K562 (cell line): ENCODE measurements around the gene OR7C2. TPM values are rescaled to one million over a fixed set of nuclear protein-coding genes. Genes with fewer than 3 reads are reported as not detected.

Experiments used
- ATAC-seq: fragments of 200-7000 bp; cut with Tn5 transposase; 3 replicates; pipeline ENCODE4 v1.9.1; 2020; ENCODE audit warnings: moderate library complexity
- BruUV-seq: library from RNA; stranded (reverse); fragments of 400-500 nt; replicated peaks from 2 replicates; lab custom pipeline; 2021; lab: Mats Ljungman, UMichigan
- CTCF ChIA-PET: fragments of 300-600 bp; formaldehyde crosslinking; extraction: SDS; loops from one replicate; lab custom pipeline; 2021; ENCODE audit warnings: low intra/inter-chr PET ratio; lab: Yijun Ruan, JAX
- POLR2A ChIA-PET: fragments of 300-600, 350-650 bp; sonication (Branson Sonifier 250); formaldehyde crosslinking; extraction: SDS; loops from one replicate; lab custom pipeline; 2021; ENCODE audit warnings: antibody characterized with exemption, inconsistent platforms; lab: Yijun Ruan, JAX
- DNase-seq, 4 experiments: peaks; one replicate each; pipeline versions ENCODE4 v3.0.0 to v3.0.0-alpha.2; 2011 to 2018; ENCODE audit warnings: low spot score in 3 of 4, mixed read lengths in 3 of 4; ENCODE audit errors: extremely low read depth in 1 of 4
- FAIRE-seq: peaks from 2 replicates; lab custom pipeline; 2011; peaks lifted over from hg19 to GRCh38; lab: Jason Lieb, UNC
- H2AFZ ChIP-seq: 2 replicates; pipeline ENCODE4 v1.6.0; 2011; ENCODE audit warnings: low read depth, low read length, control low read depth, inconsistent platforms
- H3K27ac ChIP-seq: fragments of 200-600 bp; 3 replicates; pipeline ENCODE4 v1.8.0; 2011; ENCODE audit warnings: low read depth, mild to moderate bottlenecking, control low read depth, inconsistent platforms, low read length, moderate library complexity, mixed read lengths; ENCODE audit errors: extremely low read depth
- H3K27me3 ChIP-seq, 2 experiments: fragments of 300-600 bp in 1 of 2; 2 replicates in 1 of 2; 3 replicates in 1 of 2; pipeline versions ENCODE4 v1.6.0 to v1.8.0; 2011; ENCODE audit warnings: inconsistent platforms in 2 of 2, low read length in 2 of 2, mild to moderate bottlenecking in 1 of 2, mixed read lengths in 1 of 2, moderate library complexity in 1 of 2; ENCODE audit not compliant: control insufficient read depth in 2 of 2, insufficient read depth in 2 of 2
- H3K36me3 ChIP-seq: fragments of 300-600 bp; 3 replicates; pipeline ENCODE4 v1.8.0; 2011; ENCODE audit warnings: mild to moderate bottlenecking, low read length, inconsistent platforms; ENCODE audit not compliant: control insufficient read depth, insufficient read depth
- H3K4me1 ChIP-seq, 2 experiments: fragments of 200-600 bp in 1 of 2; replicated peaks in 1 of 2; 2 replicates in 1 of 2; 3 replicates in 1 of 2; pipeline versions ENCODE4 v1.5.1 to v1.8.0; 2011; ENCODE audit warnings: inconsistent platforms in 2 of 2, low read length in 2 of 2, mild to moderate bottlenecking in 1 of 2, mixed read lengths in 1 of 2, moderate library complexity in 1 of 2; ENCODE audit not compliant: control insufficient read depth in 2 of 2, insufficient read depth in 2 of 2
- H3K4me2 ChIP-seq: 2 replicates; pipeline ENCODE4 v1.6.1; 2011; ENCODE audit warnings: low read length, control low read depth, inconsistent platforms, mixed read lengths; ENCODE audit not compliant: insufficient read depth
- H3K4me3 ChIP-seq: fragments of 200-600 bp; sonication (generic), shearing (Covaris generic); 2 replicates; pipeline ENCODE4 v1.5.1; 2016; ENCODE audit warnings: control low read depth, inconsistent platforms
- H3K79me2 ChIP-seq: fragments of 200-600 bp; 3 replicates; pipeline ENCODE4 v1.8.0; 2011; ENCODE audit warnings: low read length, inconsistent platforms; ENCODE audit not compliant: control insufficient read depth, insufficient read depth
- H3K9ac ChIP-seq, 2 experiments: 2 replicates each; pipeline versions ENCODE4 v1.6.0 to v1.6.1; 2011; ENCODE audit warnings: low read depth in 2 of 2, low read length in 2 of 2, control low read depth in 1 of 2, inconsistent platforms in 1 of 2, mild to moderate bottlenecking in 1 of 2, mixed read lengths in 1 of 2; ENCODE audit not compliant: insufficient read depth in 1 of 2
- H3K9me1 ChIP-seq: one replicate; pipeline ENCODE4 v1.6.0; 2011; ENCODE audit warnings: inconsistent platforms, mild to moderate bottlenecking, low read length, moderate library complexity; ENCODE audit not compliant: control insufficient read depth, insufficient read depth
- H3K9me3 ChIP-seq: replicated peaks from 2 replicates; pipeline ENCODE4 v1.5.1; 2011; ENCODE audit warnings: low read depth, low read length, inconsistent platforms; ENCODE audit not compliant: control insufficient read depth, insufficient read depth
- H4K20me1 ChIP-seq: replicated peaks from 2 replicates; pipeline ENCODE4 v1.6.1; 2011; ENCODE audit warnings: low read length, inconsistent platforms, mixed read lengths; ENCODE audit not compliant: control insufficient read depth, insufficient read depth
- ARNT ChIP-seq, 2 experiments: fragments of 450-650 bp; IDR thresholded peaks; 2 replicates each; pipeline ENCODE4 v1.6.1; 2016; ENCODE audit warnings: mild to moderate bottlenecking in 1 of 2
- ERF ChIP-seq: fragments of 450-650 bp; formaldehyde crosslinking; IDR thresholded peaks from 2 replicates; pipeline ENCODE4 v1.4.0; 2020; ENCODE audit warnings: mild to moderate bottlenecking, mixed read lengths
- HDAC8 ChIP-seq: fragments of 450-650 bp; IDR thresholded peaks from 2 replicates; pipeline ENCODE4 v1.6.1; 2016; ENCODE audit warnings: mild to moderate bottlenecking, missing genetic modification characterization, moderate library complexity, missing compliant biosample characterization
- LCOR ChIP-seq: sonication (generic); formaldehyde crosslinking; IDR thresholded peaks from 2 replicates; pipeline ENCODE4 v1.8.0; 2022; ENCODE audit warnings: mild to moderate bottlenecking, missing genetic modification reagents
- PCBP1 ChIP-seq: fragments of 200-400 bp; formaldehyde crosslinking; IDR thresholded peaks from 2 replicates; pipeline ENCODE4 v1.6.1; 2018; ENCODE audit warnings: mild to moderate bottlenecking, low read depth, low read length; ENCODE audit not compliant: poor library complexity, severe bottlenecking
- THRA ChIP-seq: fragments of 450-650 bp; IDR thresholded peaks from 2 replicates; pipeline ENCODE4 v1.6.1; 2017; ENCODE audit warnings: mild to moderate bottlenecking, moderate library complexity
- ZNF197 ChIP-seq: fragments of 200-800 bp; sonication (Bioruptor generic); IDR thresholded peaks from 2 replicates; pipeline ENCODE4 v1.6.1; 2016; ENCODE audit warnings: low read depth, missing genetic modification characterization, missing compliant biosample characterization
- ZNF316 ChIP-seq: fragments of 450-650 bp; IDR thresholded peaks from 2 replicates; pipeline ENCODE4 v1.6.1; 2016
- WGBS: fragments of 100-300 bp; shearing (Covaris generic); methylation state at CpG from one replicate; pipeline ENCODE4 v1.1.6; 2016; ENCODE audit warnings: low coverage, mixed read lengths; ENCODE audit not compliant: insufficient coverage; ENCODE audit errors: missing lambda C conversion rate; 5-methylcytosine and 5-hydroxymethylcytosine counted together
- in situ Hi-C: fragments of 300-500 bp; cut with MboI; formaldehyde crosslinking; loops from 4 replicates; pipeline ENCODE4 v1.15.0; 2018; ENCODE audit warnings: inconsistent platforms, mixed read lengths
- intact Hi-C: fragments of 100-400 bp; cut with micrococcal nuclease; formaldehyde crosslinking; loops from 2 replicates; pipeline ENCODE4 v1.14.2; 2022
- polyA plus RNA-seq, 8 experiments: library from polyadenylated mRNA; depleted of rRNA in 4 of 8; stranded (reverse) in 5 of 8; unstranded in 3 of 8; fragments of >200 nt; fragmentation: Nextera tagmentation in 2 of 8; fragmentation: Illumina TruSeq in 1 of 8; extraction: Ambion mirVana in 2 of 8; extraction: Trizol in 1 of 8; gene quantifications; 2 replicates each; pipeline versions ENCODE4 v1.2.1 to v1.2.3, GENCODE V29; 2011 to 2014; ENCODE audit warnings: inconsistent platforms in 1 of 8, missing spikeins in 1 of 8
- total RNA-seq, 7 experiments: library from RNA; depleted of rRNA in 6 of 7; stranded (reverse); fragments of >200 nt in 6 of 7; fragmentation: Illumina TruSeq in 2 of 7; extraction: Trizol in 2 of 7; gene quantifications; 2 replicates each; pipeline versions ENCODE4 v1.2.1 to v1.2.3, GENCODE V29; 2011 to 2021; ENCODE audit warnings: low replicate concordance in 1 of 7

The OR7C2 gene
- total and polyA plus RNA-seq, 9 of the 15 experiments (the other 6 are each of a cell fraction or from before 2014, with no cell fraction given): not detected

GRCh38 chr19:14977128-14977527 is 35.8 kb downstream of the OR7C2 start (continued):
- TF ChIP-seq THRA: no peak

- WGBS: 1% methylated on average over 6 of the region's 6 CpGs
- no peak for DNase-seq
- Histone ChIP-seq H3K9me3 (no peaks in the 10 kb centered on the region), H3K9ac (no peak overlapping the region), H3K36me3 (no peaks in the 10 kb centered on the region), H4K20me1 (no peaks in the 10 kb centered on the region), H3K9me1 (no peaks in the 10 kb centered on the region), H3K4me3 (no peak overlapping the region), H2AFZ (no peak overlapping the region), H3K79me2 (no peaks in the 10 kb centered on the region), H3K27me3 (peaks cover 7 to 33% of the 10 kb centered on the region in 2 experiments), H3K4me1 (no peaks in the 10 kb centered on the region; a peak in 1 of 5 replicates), H3K4me2 (no peak overlapping the region), H3K27ac (no peak overlapping the region)
- no peak for TF ChIP-seq ZNF316
- TF ChIP-seq ERF (CRISPR knock-in tag): no peak
- TF ChIP-seq HDAC8 (tag): no peak
- TF ChIP-seq ZNF197 (CRISPR knock-in tag): no peak
- no peak for TF ChIP-seq PCBP1
- TF ChIP-seq LCOR (CRISPR knock-in tag): no peak
- TF ChIP-seq ARNT (IDR thresholded peaks at IDR 0.05): no peak
- FAIRE-seq: no peak
- CTCF ChIA-PET: no interaction called here
- in situ Hi-C loops (loop anchor here (10.0 kb wide), 1 partner anchor 707 kb away; no protein-coding TSS in a partner anchor), intact Hi-C loops (no loop called here)
- no peak for ATAC-seq
- BruUV-seq: no TSS peak
- POLR2A ChIA-PET: no interaction called here
These were observed 37.0 kb downstream of the OR7C2 start for GRCh38 chr19:14978161-14978776.
